ENCODE data around the gene ATF7. TPM values are rescaled to one million over a fixed set of nuclear protein-coding genes. Genes with fewer than 3 reads are reported as not detected.

The ATF7 gene
- total RNA-seq (2022; extraction: Qiagen RNA extraction; ENCODE audit: low read depth): 16.8 to 20.4 TPM (median 18.3 TPM) in 5 replicates

GRCh38 chr12:53625946-53626701 is at the start of gene ATF7:
Gene ATF7 (minus strand): TSS chr12:53626382. CDS start chr12:53601000, 25,382 bp downstream.

GRCh38 chr12:53506881-53507602 is 119.1 kb downstream of the ATF7 start, which contains the start of gene NPFF:
Gene NPFF (minus strand): TSS chr12:53507484. CDS start chr12:53507474, 10 bp downstream.

GRCh38 chr12:53500776-53501614 is 125.2 kb downstream of the ATF7 start, which contains the start of gene TARBP2:
Gene TARBP2 (plus strand): TSS chr12:53501283. CDS start chr12:53501409, 126 bp downstream.

GRCh38 chr12:53499266-53500141 is 126.7 kb downstream of the ATF7 start, which contains the start of gene MAP3K12:
Gene MAP3K12 (minus strand): TSS chr12:53499458. CDS start chr12:53487391, 12,067 bp downstream.

Other genes starting within 250 kb of the ATF7 start
- 22.3 to 29.9 TPM (median 28.6 TPM) in 5 replicates for gene SP1, start 246.2 kb downstream of the ATF7 start, total RNA-seq (2022; extraction: Qiagen RNA extraction; ENCODE audit: low read depth)
- 0.92 to 2.6 TPM (median 1.9 TPM) in 5 replicates for gene AMHR2, start 202.5 kb downstream of the ATF7 start, total RNA-seq (2022; extraction: Qiagen RNA extraction; ENCODE audit: low read depth)
- gene PRR13, start 184.6 kb downstream of the ATF7 start, total RNA-seq (2022; extraction: Qiagen RNA extraction; ENCODE audit: low read depth): 304 to 405 TPM (median 367 TPM) in 5 replicates
- gene PCBP2, start 174.3 kb downstream of the ATF7 start, total RNA-seq (2022; extraction: Qiagen RNA extraction; ENCODE audit: low read depth): 655 to 691 TPM (median 670 TPM) in 5 replicates
- gene MAP3K12, start 126.9 kb downstream of the ATF7 start, total RNA-seq (2022; extraction: Qiagen RNA extraction; ENCODE audit: low read depth): 11.1 to 16.8 TPM (median 14.7 TPM) in 5 replicates
- gene TARBP2, start 125.1 kb downstream of the ATF7 start, total RNA-seq (2022; extraction: Qiagen RNA extraction; ENCODE audit: low read depth): 44.2 to 67.4 TPM (median 56.3 TPM) in 5 replicates
- gene NPFF, start 118.9 kb downstream of the ATF7 start, total RNA-seq (2022; extraction: Qiagen RNA extraction; ENCODE audit: low read depth): 0.17 TPM in 1 of 5 replicates, not detected in the others
- gene ATP5MC2, start 49.7 kb upstream of the ATF7 start, total RNA-seq (2022; extraction: Qiagen RNA extraction; ENCODE audit: low read depth): 572 to 701 TPM (median 650 TPM) in 5 replicates
- gene CALCOCO1, start 101.1 kb upstream of the ATF7 start, total RNA-seq (2022; extraction: Qiagen RNA extraction; ENCODE audit: low read depth): 19.3 to 23.1 TPM (median 22.6 TPM) in 5 replicates
- gene CISTR, start 125.6 kb upstream of the ATF7 start, total RNA-seq (2022; extraction: Qiagen RNA extraction; ENCODE audit: low read depth): not detected in 5 replicates